ENCODE results near the gene GGACT.

The GGACT gene

GRCh38 chr13:100549316-100549715 is 39.3 kb downstream of the GGACT start:
- DNase-seq (ENCODE audit: low read depth in 2 of 2) = no peak

GRCh38 chr13:100547791-100548201 is 40.8 kb downstream of the GGACT start:
- DNase-seq (ENCODE audit: low read depth in 2 of 2) = no peak

- DNase-seq (ENCODE audit: low read depth in 2 of 2) = no peak
Observed at GRCh38 chr13:100546713-100547405, 41.7 kb downstream of the GGACT start.

GRCh38 chr13:100545684-100546061 is 42.9 kb downstream of the GGACT start:
- no peak for DNase-seq (ENCODE audit: low read depth in 2 of 2)

GRCh38 chr13:100544866-100545683 is 43.5 kb downstream of the GGACT start:
- no peak for DNase-seq (ENCODE audit: low read depth in 2 of 2)

- no peak for DNase-seq (ENCODE audit: low read depth in 2 of 2)
Observed at GRCh38 chr13:100543872-100544602, 44.6 kb downstream of the GGACT start.

GRCh38 chr13:100542826-100543156 is 45.8 kb downstream of the GGACT start:
- DNase-seq (ENCODE audit: low read depth in 2 of 2) = no peak

DNA sequence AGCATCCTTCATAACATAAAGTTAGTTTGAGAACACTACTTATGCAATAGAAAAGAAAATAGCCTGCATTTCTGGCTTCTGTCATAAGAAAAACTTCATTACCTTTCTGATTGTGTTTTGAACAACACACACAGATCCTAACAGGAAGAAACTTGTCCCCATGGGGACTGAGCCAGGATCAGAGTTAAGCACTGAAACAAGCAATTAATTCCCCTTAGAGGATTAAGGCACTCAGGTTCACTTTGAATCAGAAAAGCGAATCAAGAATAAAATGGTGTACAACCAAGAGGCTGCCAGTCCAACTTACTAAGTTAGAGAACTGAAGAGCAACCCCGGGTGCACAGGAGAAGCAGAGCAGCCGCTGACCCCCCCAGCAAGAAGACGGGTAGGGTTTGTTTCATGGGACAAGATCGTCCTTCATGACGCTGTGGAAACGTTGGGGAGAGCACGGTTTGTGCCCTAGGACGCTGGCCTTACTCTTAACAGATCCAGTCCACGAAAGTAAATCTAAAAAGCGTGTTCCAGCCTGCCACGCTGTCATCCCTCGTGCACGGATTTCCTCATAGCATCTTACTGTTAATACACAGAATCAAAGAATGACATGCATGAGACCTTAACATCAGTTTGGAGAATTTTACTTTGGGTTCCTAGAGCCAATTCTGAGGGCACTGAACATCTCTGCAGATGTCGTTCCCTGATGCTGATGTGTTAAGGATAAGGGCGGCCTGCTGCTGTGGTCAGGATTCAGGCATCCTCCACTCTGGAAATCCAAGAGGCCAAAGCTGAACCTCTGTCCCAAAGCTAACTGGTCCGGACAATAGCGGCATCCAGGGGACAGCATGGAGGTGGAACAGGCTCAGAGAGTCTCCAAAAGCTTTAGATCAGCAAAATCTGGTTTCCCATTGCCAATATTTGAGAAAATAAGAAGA is 46.4 kb downstream of the GGACT start:
- no peak for DNase-seq (ENCODE audit: low read depth in 2 of 2)

- no peak for DNase-seq (ENCODE audit: low read depth in 2 of 2)
Observed at GRCh38 chr13:100540621-100541020, 48.0 kb downstream of the GGACT start.

DNA sequence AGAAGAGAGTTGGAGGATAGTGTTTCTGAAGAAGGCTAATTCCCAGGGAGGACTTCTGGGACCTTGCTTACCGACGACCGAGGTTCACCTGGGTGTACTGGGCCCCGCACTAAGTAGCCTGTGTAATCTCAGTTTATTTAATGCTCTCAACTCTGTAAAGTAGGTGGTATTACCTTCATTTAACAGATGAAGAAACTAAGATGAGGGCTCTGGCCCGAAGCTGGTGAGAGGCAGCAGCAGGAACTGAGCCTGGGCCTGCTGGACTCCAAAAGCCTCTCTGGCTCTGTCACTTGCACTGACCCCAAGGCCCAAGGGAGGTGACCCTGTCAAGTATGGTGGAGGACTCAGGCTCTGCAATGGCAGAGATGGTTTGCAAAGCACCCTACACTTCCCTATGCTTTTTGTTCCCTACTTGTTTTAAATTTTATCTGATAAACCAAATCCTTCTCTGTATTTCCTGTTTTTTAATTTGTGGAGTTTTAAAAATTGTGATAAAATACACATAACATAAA is 50.6 kb downstream of the GGACT start:
- DNase-seq (ENCODE audit: low read depth in 2 of 2) = no peak

DNA sequence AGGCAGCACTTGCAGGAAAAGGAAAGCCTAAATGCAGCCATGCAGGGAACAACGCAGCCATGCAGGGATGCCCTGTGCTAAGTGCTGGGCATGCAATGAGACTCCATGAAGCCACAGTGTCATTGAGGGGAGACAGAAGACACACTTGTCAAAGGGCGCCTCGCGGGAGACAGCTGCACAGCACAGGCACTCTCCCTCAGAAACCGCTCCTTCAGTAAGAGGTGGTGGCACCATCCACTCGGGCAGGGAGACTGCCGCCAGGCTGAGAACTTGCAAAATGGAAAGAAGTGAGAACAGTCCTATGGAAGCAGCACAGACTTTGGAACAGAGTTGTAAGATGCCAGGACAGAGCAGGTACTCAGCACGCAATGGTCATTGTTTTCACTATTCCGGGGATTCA is 51.1 kb downstream of the GGACT start:
- DNase-seq (ENCODE audit: low read depth in 2 of 2) = no peak

GRCh38 chr13:100536643-100537180 is 51.9 kb downstream of the GGACT start:
- no peak for DNase-seq (ENCODE audit: low read depth in 2 of 2)

- DNase-seq (ENCODE audit: low read depth in 2 of 2) = no peak
Observed at GRCh38 chr13:100535426-100536135, 53.0 kb downstream of the GGACT start.

GRCh38 chr13:100534911-100535310 is 53.7 kb downstream of the GGACT start:
- no peak for DNase-seq (ENCODE audit: low read depth in 2 of 2)

DNA sequence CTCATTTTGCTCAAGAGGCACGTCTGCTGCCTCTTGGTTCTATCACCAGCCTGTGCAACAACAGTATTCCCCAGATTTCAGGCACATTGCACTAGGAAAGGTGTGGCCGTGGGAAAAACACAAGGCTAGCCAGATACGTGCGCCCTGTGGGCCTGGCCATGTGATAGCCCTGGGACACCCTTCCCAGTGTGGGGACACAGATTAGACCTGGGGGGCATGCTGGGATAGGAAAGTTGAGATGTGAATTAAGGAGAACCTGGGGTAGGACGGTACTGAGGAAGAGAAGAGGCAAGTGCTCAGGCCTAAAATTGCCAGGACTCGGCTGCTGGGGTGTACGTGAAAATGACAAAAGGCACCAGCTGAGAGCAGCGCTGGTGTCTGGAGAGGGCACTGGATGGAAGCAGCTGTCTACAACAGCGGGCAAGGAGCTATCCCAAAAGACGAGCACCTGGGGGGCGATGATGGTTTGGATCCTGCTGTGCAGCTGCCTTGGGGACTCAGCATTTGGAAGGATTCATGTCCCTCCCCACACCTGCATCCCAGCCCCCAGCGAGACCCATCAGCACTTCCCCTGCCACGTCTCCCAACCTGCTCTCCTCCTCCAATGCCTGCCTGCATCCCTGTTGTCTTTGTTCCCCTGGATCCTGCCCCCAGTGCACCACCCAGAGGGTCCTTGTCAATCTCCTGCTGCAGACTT is 54.3 kb downstream of the GGACT start:
- DNase-seq (ENCODE audit: low read depth in 2 of 2) = no peak

GRCh38 chr13:100533588-100534041 is 55.0 kb downstream of the GGACT start:
- no peak for DNase-seq (ENCODE audit: low read depth in 2 of 2)

DNA sequence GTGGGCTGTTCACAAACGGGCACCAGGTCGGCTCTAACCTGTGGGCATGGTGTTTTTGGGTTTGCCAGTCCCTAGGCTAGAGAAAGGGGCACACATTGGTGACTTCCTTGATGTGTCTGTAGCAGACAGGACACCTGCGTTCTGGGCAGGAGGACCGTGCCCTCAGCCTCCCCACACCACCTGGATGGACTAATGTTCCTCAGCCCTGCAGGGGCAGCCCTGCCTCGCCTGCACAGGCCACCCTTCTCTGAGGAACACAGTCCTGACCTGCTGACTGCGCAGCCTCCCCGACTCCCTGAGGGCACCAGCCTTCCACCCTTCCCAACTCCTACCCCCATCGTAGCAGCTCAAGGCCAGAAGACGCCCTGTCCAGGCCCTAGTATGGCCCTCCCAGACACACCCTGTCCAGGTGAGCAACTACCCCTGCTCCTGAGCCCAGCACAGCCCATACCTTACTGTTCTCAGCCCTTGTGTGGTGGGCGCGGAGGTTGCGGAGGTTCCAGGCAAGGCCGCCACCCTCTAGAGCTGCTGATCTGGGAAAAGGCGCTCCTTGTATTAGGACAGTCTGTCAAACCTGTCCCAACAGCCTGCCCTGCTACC is 55.7 kb downstream of the GGACT start:
- DNase-seq (ENCODE audit: low read depth in 2 of 2) = no peak

DNA sequence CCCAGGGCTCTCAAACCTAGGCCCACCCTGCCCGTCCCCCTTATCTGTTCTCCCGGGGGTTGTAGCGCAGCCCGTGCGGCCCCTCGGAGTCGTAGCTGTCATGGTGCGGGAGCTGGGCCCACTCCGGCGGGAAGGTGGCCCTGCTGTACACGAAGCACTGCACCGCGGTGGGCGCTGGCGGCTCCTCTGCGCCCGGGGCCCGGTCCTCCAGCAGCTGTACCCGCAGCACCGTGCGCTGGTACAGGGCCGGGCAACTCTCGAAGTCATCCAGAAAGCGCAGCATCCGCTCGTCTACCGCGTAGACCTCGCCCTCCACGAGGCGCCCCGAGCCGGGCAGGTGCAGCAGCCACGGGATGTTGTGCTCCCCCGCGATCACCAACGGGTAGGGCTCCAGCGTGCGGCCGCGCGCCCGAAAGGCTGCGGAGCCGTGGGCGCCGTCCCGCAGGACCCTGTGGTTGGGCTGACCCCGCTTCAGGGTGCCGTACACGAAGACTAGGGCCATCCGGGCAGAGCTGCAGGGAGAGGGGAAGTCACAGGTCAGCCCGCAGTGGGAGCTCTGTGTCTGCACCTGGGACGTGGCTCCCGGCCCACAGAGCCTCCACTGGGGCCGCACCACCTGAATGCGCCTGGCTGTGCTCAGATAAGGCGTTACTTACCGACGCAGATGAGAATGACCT is 56.4 kb downstream of the GGACT start:
- no peak for DNase-seq (ENCODE audit: low read depth in 2 of 2)

All from stimulated activated CD4-positive, alpha-beta T cell treated with anti-CD3 and anti-CD28 coated beads, Interleukin-15, amount 100 ng/mL, for 48 hours (primary cell).